PC-3 (cell line): ENCODE results near the gene RAB11A. TPM values are rescaled to one million over a fixed set of nuclear protein-coding genes. Genes with fewer than 3 reads are reported as not detected.

Experiments used
- ATAC-seq: fragments of 200-7000 bp; cut with Tn5 transposase; 2 replicates; pipeline ENCODE4 v1.9.1; 2020; ENCODE audit warnings: mild to moderate bottlenecking, moderate library complexity
- BruUV-seq: library from RNA; stranded (reverse); fragments of 400-500 nt; replicated peaks from 2 replicates; lab custom pipeline; 2021; lab: Mats Ljungman, UMichigan
- CTCF ChIA-PET: fragments of 300-600 bp; sonication (Branson Sonifier 250); formaldehyde crosslinking; loops from one replicate; lab custom pipeline; 2022; ENCODE audit warnings: antibody characterized with exemption; lab: Charles Lee
- POLR2A ChIA-PET: fragments of 300-600 bp; sonication (Branson Sonifier 250); formaldehyde crosslinking; loops from one replicate; lab custom pipeline; 2022; ENCODE audit warnings: antibody characterized with exemption; ENCODE audit not compliant: unreplicated experiment; lab: Charles Lee
- DNase-seq: peaks from one replicate; pipeline ENCODE4 v3.0.0-alpha.2; 2015
- H2AFZ ChIP-seq: fragments of 300-600 bp; sonication (generic); 2 replicates; pipeline ENCODE4 v1.6.0; 2016; ENCODE audit warnings: antibody characterized with exemption, low read length
- H3F3A ChIP-seq: fragments of 300-600 bp; sonication (generic); one replicate; pipeline ENCODE4 v1.6.0; 2017; ENCODE audit warnings: antibody characterized with exemption, low read length, control low read depth, mild to moderate bottlenecking; ENCODE audit not compliant: unreplicated experiment
- H3K27ac ChIP-seq: fragments of 300-600 bp; sonication (generic); 2 replicates; pipeline ENCODE4 v1.5.1; 2016; ENCODE audit warnings: mild to moderate bottlenecking, low read length
- H3K27me3 ChIP-seq: fragments of 300-600 bp; sonication (generic); 2 replicates; pipeline ENCODE4 v1.6.1; 2016; ENCODE audit warnings: low read length, mixed read lengths
- H3K36me3 ChIP-seq: fragments of 300-600 bp; sonication (generic); 2 replicates; pipeline ENCODE4 v1.6.1; 2016; ENCODE audit warnings: low read depth, mixed run types, low read length, mixed read lengths
- H3K4me1 ChIP-seq: fragments of 300-600 bp; sonication (generic); 2 replicates; pipeline ENCODE4 v1.5.1; 2016; ENCODE audit warnings: low read length; ENCODE audit not compliant: insufficient read depth
- H3K4me2 ChIP-seq: fragments of 300-600 bp; sonication (generic); 2 replicates; pipeline ENCODE4 v1.6.0; 2016; ENCODE audit warnings: low read length
- H3K4me3 ChIP-seq: fragments of 300-600 bp; sonication (generic); 2 replicates; pipeline ENCODE4 v1.5.1; 2016; ENCODE audit warnings: mild to moderate bottlenecking, low read length, mixed read lengths
- H3K79me2 ChIP-seq: fragments of 300-600 bp; sonication (generic); 2 replicates; pipeline ENCODE4 v1.6.1; 2017; ENCODE audit warnings: low read length, mixed read lengths
- H3K9ac ChIP-seq: fragments of 300-600 bp; sonication (generic); 2 replicates; pipeline ENCODE4 v1.6.0; 2016; ENCODE audit warnings: mild to moderate bottlenecking, low read length
- H3K9me2 ChIP-seq: fragments of 300-600 bp; sonication (generic); replicated peaks from 2 replicates; pipeline ENCODE4 v1.6.1; 2016; ENCODE audit warnings: mixed run types, low read length, mixed read lengths
- H3K9me3 ChIP-seq: fragments of 300-600 bp; sonication (generic); 2 replicates; pipeline ENCODE4 v1.6.1; 2016; ENCODE audit warnings: low read length, mixed read lengths
- H4K20me1 ChIP-seq: fragments of 300-600 bp; sonication (generic); 2 replicates; pipeline ENCODE4 v1.6.1; 2016; ENCODE audit warnings: low read length, mixed read lengths
- CTCF ChIP-seq: fragments of 300-600 bp; sonication (generic); conservative IDR thresholded peaks from 2 replicates; pipeline ENCODE4 v1.5.1; 2017; ENCODE audit warnings: antibody characterized with exemption, low read depth, mild to moderate bottlenecking, low read length
- EZH2 ChIP-seq: fragments of 300-600 bp; sonication (generic); IDR thresholded peaks from one replicate; pipeline ENCODE4 v1.6.1; 2017; ENCODE audit warnings: antibody characterized with exemption, mild to moderate bottlenecking, low read length; ENCODE audit not compliant: unreplicated experiment
- EZH2phosphoT487 ChIP-seq: fragments of 300-600 bp; sonication (generic); IDR thresholded peaks from 2 replicates; pipeline ENCODE4 v1.6.1; 2018; ENCODE audit warnings: mild to moderate bottlenecking, antibody characterized with exemption, low read length, borderline replicate concordance
- intact Hi-C: fragments of 100-400 bp; cut with micrococcal nuclease; formaldehyde crosslinking; loops from 2 replicates; pipeline ENCODE4 v1.9.0; 2023
- total RNA-seq: library from RNA; depleted of rRNA; stranded (reverse); fragments of >200 nt; gene quantifications from 2 replicates; pipeline ENCODE4 v1.2.3, GENCODE V29; 2014

Gene RAB11A
- total RNA-seq, 1 experiment from 2014 or later: 171 TPM

- Histone ChIP-seq H3K9ac (no peak overlapping the region), H3K4me3 (no peak overlapping the region), H3K27ac (no peak overlapping the region), H3K4me1 (no peaks in the 10 kb centered on the region), H3K9me3 (no peaks in the 10 kb centered on the region), H3F3A (no peaks in the 10 kb centered on the region), H3K9me2 (no peaks in the 10 kb centered on the region), H4K20me1 (no peaks in the 10 kb centered on the region), H3K4me2 (no peak overlapping the region), H2AFZ (no peak overlapping the region), H3K36me3 (peaks cover 2% of the 10 kb centered on the region; the same call in 1 of the 2 replicates), H3K27me3 (no peaks in the 10 kb centered on the region), H3K79me2 (no peaks in the 10 kb centered on the region)
- CTCF ChIA-PET: no interaction called here
- no TSS peak for BruUV-seq
- DNase-seq: no peak
- no peak for TF ChIP-seq EZH2
- TF ChIP-seq CTCF: no peak
- TF ChIP-seq EZH2phosphoT487: no peak
- no peak for ATAC-seq
- intact Hi-C loops: no loop called here
- POLR2A ChIA-PET: no interaction called here
Observed at GRCh38 chr15:65893060-65893459, 23.8 kb downstream of the RAB11A start.

GRCh38 chr15:65896236-65896635 is 26.9 kb downstream of the RAB11A start:
- Histone ChIP-seq H3K27me3 (no peaks in the 10 kb centered on the region), H3F3A (no peaks in the 10 kb centered on the region), H3K79me2 (no peaks in the 10 kb centered on the region), H3K9ac (no peak overlapping the region), H3K4me2 (no peak overlapping the region), H3K36me3 (no peaks in the 10 kb centered on the region; the same call in 1 of the 2 replicates), H3K27ac (no peak overlapping the region), H3K4me3 (no peak overlapping the region), H3K9me2 (no peaks in the 10 kb centered on the region), H4K20me1 (no peaks in the 10 kb centered on the region), H2AFZ (no peak overlapping the region), H3K4me1 (no peaks in the 10 kb centered on the region), H3K9me3 (no peaks in the 10 kb centered on the region)
- BruUV-seq: no TSS peak
- intact Hi-C loops: no loop called here
- CTCF ChIA-PET: no interaction called here
- POLR2A ChIA-PET: no interaction called here
- DNase-seq: no peak
- no peak for TF ChIP-seq EZH2phosphoT487
- no peak for ATAC-seq

- POLR2A ChIA-PET: no interaction called here
Observed at GRCh38 chr15:65900488-65900887, 31.2 kb downstream of the RAB11A start.

DNA sequence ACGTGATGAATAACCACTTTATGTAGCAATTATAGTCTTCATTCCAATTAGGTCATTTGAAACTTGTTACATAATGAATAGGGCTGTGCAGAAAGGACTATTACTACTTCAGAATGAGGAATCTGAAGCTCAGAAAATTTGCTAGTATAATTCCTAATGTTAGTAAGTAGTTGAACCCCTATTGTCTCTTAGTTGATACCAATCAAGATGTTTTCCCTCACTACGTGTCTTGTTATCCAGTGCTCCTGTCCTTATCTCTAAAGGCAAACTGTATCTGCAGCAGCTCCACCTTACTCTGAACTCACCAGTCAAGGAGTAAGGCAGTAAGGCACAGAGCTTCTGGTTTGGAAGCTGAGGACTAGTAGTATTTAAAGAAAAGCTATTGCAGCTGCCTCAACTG is 32.0 kb downstream of the RAB11A start:
- Histone ChIP-seq H3K27me3 (no peaks in the 10 kb centered on the region), H2AFZ (no peak overlapping the region), H4K20me1 (no peaks in the 10 kb centered on the region), H3K9ac (no peak overlapping the region), H3K4me3 (no peak overlapping the region), H3K4me1 (peaks cover 24% of the 10 kb centered on the region), H3K9me3 (no peaks in the 10 kb centered on the region), H3K27ac (no peak overlapping the region), H3K79me2 (no peaks in the 10 kb centered on the region), H3K9me2 (no peaks in the 10 kb centered on the region), H3F3A (no peaks in the 10 kb centered on the region), H3K4me2 (no peak overlapping the region), H3K36me3 (peaks cover 5% of the 10 kb centered on the region; the same call in 1 of the 2 replicates)
- ChIA-PET POLR2A (no interaction called here), CTCF (no interaction called here)
- intact Hi-C loops: no loop called here
- TF ChIP-seq EZH2 (no peak), CTCF (no peak), EZH2phosphoT487 (no peak)
- no TSS peak for BruUV-seq
- ATAC-seq (no peak), DNase-seq (no peak)

More at GRCh38 chr15:65900488-65900887, 31.2 kb downstream of the RAB11A start:
- Histone ChIP-seq H3K9me2 (no peaks in the 10 kb centered on the region), H3K4me1 (peaks cover 17% of the 10 kb centered on the region), H3K9ac (no peak overlapping the region), H3K27ac (no peak overlapping the region), H3F3A (no peaks in the 10 kb centered on the region), H3K27me3 (no peaks in the 10 kb centered on the region), H2AFZ (no peak overlapping the region), H3K36me3 (peaks cover 5% of the 10 kb centered on the region; the same call in 1 of the 2 replicates), H3K4me2 (no peak overlapping the region), H3K4me3 (no peak overlapping the region), H3K9me3 (no peaks in the 10 kb centered on the region), H4K20me1 (no peaks in the 10 kb centered on the region), H3K79me2 (no peaks in the 10 kb centered on the region)
- no TSS peak for BruUV-seq
- TF ChIP-seq EZH2: no peak
- no peak for ATAC-seq
- CTCF ChIA-PET: no interaction called here
- intact Hi-C loops: no loop called here
- DNase-seq: no peak
